Breast epithelium (tissue), 4 donors: ENCODE measurements around the gene RSRP1. TPM values are rescaled to one million over a fixed set of nuclear protein-coding genes. Genes with fewer than 3 reads are reported as not detected.
"Not testable (repeated sequence)": the region's sequence is repeated elsewhere in the genome, so short reads cannot be mapped to it uniquely, and the experiment has no call there.

Experiments used
- DNase-seq, 2 donors: peaks; one replicate each; pipeline ENCODE4 v3.0.0-alpha.2; 2019; ENCODE audit warnings: low spot score in 2 of 2
- H3K27ac ChIP-seq, 2 donors: fragments of 200-600 bp; sonication (generic) in 1 of 2; one replicate each; pipeline ENCODE4 v1.5.1; 2016 to 2019; ENCODE audit warnings: mild to moderate bottlenecking in 1 of 2
- H3K27me3 ChIP-seq, 2 donors: fragments of 200-600 bp; sonication (generic) in 1 of 2; one replicate each; pipeline versions ENCODE4 v1.5.1 to v1.6.0; 2017 to 2019; ENCODE audit warnings: control low read depth in 1 of 2, mild to moderate bottlenecking in 1 of 2
- H3K36me3 ChIP-seq: fragments of 200-600 bp; one replicate; pipeline ENCODE4 v1.5.1; 2019
- H3K4me1 ChIP-seq, 2 donors: fragments of 200-600 bp; sonication (generic); one replicate each; pipeline ENCODE4 v1.5.1; 2016 to 2019; ENCODE audit warnings: control low read depth in 1 of 2
- H3K4me3 ChIP-seq, 3 donors: fragments of 200-600 bp; sonication (generic); 1 replicate in 2 of 3; 2 replicates in 1 of 3; pipeline ENCODE4 v1.5.1; 2016 to 2019; ENCODE audit warnings: mild to moderate bottlenecking in 3 of 3, moderate library complexity in 2 of 3
- H3K9me3 ChIP-seq, 2 donors: fragments of 200-600 bp; sonication (generic) in 1 of 2; one replicate each; pipeline ENCODE4 v1.5.1; 2016 to 2019; ENCODE audit warnings: control low read depth in 1 of 2
- CTCF ChIP-seq, 3 donors: fragments of 450-650 bp; IDR thresholded peaks; one replicate each; pipeline ENCODE4 v1.5.1; 2016 to 2017; ENCODE audit warnings: antibody characterized with exemption in 3 of 3, mild to moderate bottlenecking in 3 of 3, moderate library complexity in 3 of 3
- POLR2A ChIP-seq: fragments of 450-650 bp; IDR thresholded peaks from one replicate; pipeline ENCODE4 v1.6.1; 2016; ENCODE audit warnings: antibody characterized with exemption, mild to moderate bottlenecking, moderate library complexity
- POLR2AphosphoS5 ChIP-seq, 3 donors: sonication (generic); formaldehyde crosslinking; IDR thresholded peaks; one replicate each; pipeline ENCODE4 v1.6.1; 2017; ENCODE audit warnings: antibody characterized with exemption in 3 of 3
- intact Hi-C: fragments of 100-400 bp; cut with DNase I; formaldehyde crosslinking; loops from one replicate; pipeline ENCODE4 v1.15.1; 2023; ENCODE audit warnings: low total_unique reads
- total RNA-seq, 3 donors: library from RNA; depleted of rRNA; stranded (reverse); fragments of >200 nt; gene quantifications; one replicate each; pipeline ENCODE4 v1.1.0, GENCODE V29; 2016

The RSRP1 gene
- 100 to 1,000 TPM; 155 to 215 (median 164) TPM for total RNA-seq

GRCh38 chr1:25247024-25247828 is at the start of gene RSRP1:
Gene RSRP1 (minus strand): TSS chr1:25247454. CDS start chr1:25246963, 491 bp downstream.
- H3K27ac ChIP-seq = peak within 1 kb of the TSS; percentile 98 to 99
- peaks cover 4% of the 10 kb centered on the region for H3K36me3 ChIP-seq
- H3K9me3 ChIP-seq = no peaks in the 10 kb centered on the region
- intact Hi-C loops = loop anchor here (5.0 kb wide), 1 partner anchor 585 kb away; no protein-coding TSS in a partner anchor
- H3K4me1 ChIP-seq = peaks cover 0 to 18% of the 10 kb centered on the region in 2 donors
- peak; percentile 97 to 99 for DNase-seq
- H3K4me3 ChIP-seq = peak within 1 kb of the TSS; percentile 78 to 97 (median 85)
- H3K27me3 ChIP-seq = no peaks in the 10 kb centered on the region
- TF ChIP-seq POLR2A = peak; percentile 99
- TF ChIP-seq CTCF (IDR thresholded peaks at IDR 0.05) = peak in 2 of 3 donors; percentile 8 to 24
- peak; percentile 100 for TF ChIP-seq POLR2AphosphoS5 (IDR thresholded peaks at IDR 0.05)

GRCh38 chr1:25296501-25296900 is 49.2 kb upstream of the RSRP1 start:
- H3K27me3 ChIP-seq, H3K27ac ChIP-seq, intact Hi-C loops, H3K4me3 ChIP-seq, H3K4me1 ChIP-seq, H3K36me3 ChIP-seq, DNase-seq, H3K9me3 ChIP-seq: not testable (repeated sequence)

GRCh38 chr1:25294889-25295826 is 47.9 kb upstream of the RSRP1 start:
- H3K27me3 ChIP-seq, DNase-seq, intact Hi-C loops: not testable (repeated sequence)

GRCh38 chr1:25293426-25293825 is 46.2 kb upstream of the RSRP1 start:
- H3K36me3 ChIP-seq, H3K9me3 ChIP-seq, H3K4me1 ChIP-seq, DNase-seq, intact Hi-C loops, H3K4me3 ChIP-seq, H3K27ac ChIP-seq, H3K27me3 ChIP-seq: not testable (repeated sequence)

More at GRCh38 chr1:25294889-25295826, 47.9 kb upstream of the RSRP1 start:
- H3K9me3 ChIP-seq, H3K4me1 ChIP-seq, H3K36me3 ChIP-seq, H3K4me3 ChIP-seq, H3K27ac ChIP-seq: not testable (repeated sequence)

GRCh38 chr1:25290043-25290442 is 42.8 kb upstream of the RSRP1 start:
- DNase-seq, H3K4me1 ChIP-seq, H3K27ac ChIP-seq, H3K9me3 ChIP-seq, H3K4me3 ChIP-seq, intact Hi-C loops, H3K27me3 ChIP-seq, H3K36me3 ChIP-seq: not testable (repeated sequence)

- H3K9me3 ChIP-seq, H3K36me3 ChIP-seq, H3K27ac ChIP-seq, H3K4me3 ChIP-seq, H3K27me3 ChIP-seq, DNase-seq, intact Hi-C loops, H3K4me1 ChIP-seq: not testable (repeated sequence)
These were observed 41.4 kb upstream of the RSRP1 start for GRCh38 chr1:25288573-25289101.

- intact Hi-C loops, DNase-seq, H3K36me3 ChIP-seq, H3K4me3 ChIP-seq, H3K9me3 ChIP-seq, H3K27me3 ChIP-seq, H3K27ac ChIP-seq, H3K4me1 ChIP-seq: not testable (repeated sequence)
These were observed 39.9 kb upstream of the RSRP1 start for GRCh38 chr1:25287164-25287563.

GRCh38 chr1:25285862-25286261 is 38.6 kb upstream of the RSRP1 start:
- H3K27ac ChIP-seq, H3K4me3 ChIP-seq, H3K27me3 ChIP-seq, H3K36me3 ChIP-seq, intact Hi-C loops, H3K9me3 ChIP-seq, DNase-seq, H3K4me1 ChIP-seq: not testable (repeated sequence)

- H3K36me3 ChIP-seq, H3K4me1 ChIP-seq, H3K27ac ChIP-seq, H3K27me3 ChIP-seq, H3K4me3 ChIP-seq, H3K9me3 ChIP-seq, intact Hi-C loops, DNase-seq: not testable (repeated sequence)
These were observed 32.4 kb upstream of the RSRP1 start for GRCh38 chr1:25279693-25280111.

- H3K36me3 ChIP-seq, H3K4me1 ChIP-seq, H3K27me3 ChIP-seq, H3K9me3 ChIP-seq, H3K4me3 ChIP-seq, intact Hi-C loops, DNase-seq, H3K27ac ChIP-seq: not testable (repeated sequence)
These were observed 31.5 kb upstream of the RSRP1 start for GRCh38 chr1:25278790-25279189.

GRCh38 chr1:25278358-25278757 is 31.1 kb upstream of the RSRP1 start:
- DNase-seq, H3K27ac ChIP-seq: not testable (repeated sequence)

More at GRCh38 chr1:25278358-25278757, 31.1 kb upstream of the RSRP1 start:
- H3K4me3 ChIP-seq, H3K9me3 ChIP-seq, H3K27me3 ChIP-seq, H3K4me1 ChIP-seq, H3K36me3 ChIP-seq, intact Hi-C loops: not testable (repeated sequence)
